ENCODE results near the gene DCK.

GRCh38 chr4:70946939-70947338, 46.5 kb upstream of the DCK start:
- TF ChIP-seq CTCF (conservative IDR thresholded peaks at IDR 0.05) (no peak), EZH2 (IDR thresholded peaks at IDR 0.05; ENCODE audit: low read depth) (no peak)

Data from PC-9 (cell line).